ENCODE data around the gene ERBIN.
"Not testable (repeated sequence)": the region's sequence is repeated elsewhere in the genome, so short reads cannot be mapped to it uniquely, and the experiment has no call there.

DNA sequence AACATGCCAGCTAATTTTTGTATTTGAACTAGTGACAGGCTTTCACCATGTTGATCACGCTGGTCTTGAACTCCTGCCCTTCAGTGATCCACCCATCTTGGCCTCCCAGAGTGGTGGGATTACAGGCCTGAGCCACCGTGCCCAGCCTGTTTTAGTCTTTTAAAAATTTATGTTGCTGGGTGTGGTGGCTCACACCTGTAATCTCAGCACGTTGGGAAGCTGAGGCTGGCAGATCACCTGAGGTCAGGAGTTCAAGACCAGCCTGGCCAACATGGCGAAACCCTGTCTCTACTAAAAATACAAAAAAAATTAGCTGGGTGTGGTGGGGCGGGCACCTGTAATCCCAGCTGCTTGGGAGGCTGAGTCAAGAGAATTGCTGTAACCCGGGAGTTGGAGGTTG lies 10.7 kb upstream of the ERBIN start:
- TF ChIP-seq, protein P1, sequence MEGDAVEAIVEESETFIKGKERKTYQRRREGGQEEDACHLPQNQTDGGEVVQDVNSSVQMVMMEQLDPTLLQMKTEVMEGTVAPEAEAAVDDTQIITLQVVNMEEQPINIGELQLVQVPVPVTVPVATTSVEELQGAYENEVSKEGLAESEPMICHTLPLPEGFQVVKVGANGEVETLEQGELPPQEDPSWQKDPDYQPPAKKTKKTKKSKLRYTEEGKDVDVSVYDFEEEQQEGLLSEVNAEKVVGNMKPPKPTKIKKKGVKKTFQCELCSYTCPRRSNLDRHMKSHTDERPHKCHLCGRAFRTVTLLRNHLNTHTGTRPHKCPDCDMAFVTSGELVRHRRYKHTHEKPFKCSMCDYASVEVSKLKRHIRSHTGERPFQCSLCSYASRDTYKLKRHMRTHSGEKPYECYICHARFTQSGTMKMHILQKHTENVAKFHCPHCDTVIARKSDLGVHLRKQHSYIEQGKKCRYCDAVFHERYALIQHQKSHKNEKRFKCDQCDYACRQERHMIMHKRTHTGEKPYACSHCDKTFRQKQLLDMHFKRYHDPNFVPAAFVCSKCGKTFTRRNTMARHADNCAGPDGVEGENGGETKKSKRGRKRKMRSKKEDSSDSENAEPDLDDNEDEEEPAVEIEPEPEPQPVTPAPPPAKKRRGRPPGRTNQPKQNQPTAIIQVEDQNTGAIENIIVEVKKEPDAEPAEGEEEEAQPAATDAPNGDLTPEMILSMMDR (IDR thresholded peaks at IDR 0.05; ENCODE audit: low read depth, low read length, poor library complexity, severe bottlenecking): not testable (repeated sequence)
- TF ChIP-seq EZH2phosphoT487 (IDR thresholded peaks at IDR 0.05; ENCODE audit: borderline replicate concordance, low read length): not testable (repeated sequence)
